KBM-7 (cell line): ENCODE measurements around the gene FAF1.
"Not testable (repeated sequence)": the region's sequence is repeated elsewhere in the genome, so short reads cannot be mapped to it uniquely, and the experiment has no call there.

Source experiments
- DNase-seq: peaks from one replicate; pipeline ENCODE4 v3.0.0-alpha.2; 2015
- in situ Hi-C: fragments of 300-500 bp; cut with MboI; formaldehyde crosslinking; loops from 2 replicates; pipeline ENCODE4 v1.14.3; 2020; ENCODE audit warnings: low sequenced_read_pairs, low pct_unique_long_range_greater_than_20kb, mixed read lengths

FAF1 gene

GRCh38 chr1:50827546-50827945 is 132.5 kb downstream of the FAF1 start:
- DNase-seq: no peak
- in situ Hi-C loops: no loop called here

GRCh38 chr1:50826792-50827191 is 133.3 kb downstream of the FAF1 start:
- in situ Hi-C loops, DNase-seq: not testable (repeated sequence)

- in situ Hi-C loops: no loop called here
- DNase-seq: no peak
Observed at GRCh38 chr1:50822035-50822776, 137.9 kb downstream of the FAF1 start.

GRCh38 chr1:50820545-50820944 is 139.5 kb downstream of the FAF1 start:
- no peak for DNase-seq
- in situ Hi-C loops: no loop called here

GRCh38 chr1:50812346-50812745 is 147.7 kb downstream of the FAF1 start:
- DNase-seq: no peak
- in situ Hi-C loops: no loop called here

DNA sequence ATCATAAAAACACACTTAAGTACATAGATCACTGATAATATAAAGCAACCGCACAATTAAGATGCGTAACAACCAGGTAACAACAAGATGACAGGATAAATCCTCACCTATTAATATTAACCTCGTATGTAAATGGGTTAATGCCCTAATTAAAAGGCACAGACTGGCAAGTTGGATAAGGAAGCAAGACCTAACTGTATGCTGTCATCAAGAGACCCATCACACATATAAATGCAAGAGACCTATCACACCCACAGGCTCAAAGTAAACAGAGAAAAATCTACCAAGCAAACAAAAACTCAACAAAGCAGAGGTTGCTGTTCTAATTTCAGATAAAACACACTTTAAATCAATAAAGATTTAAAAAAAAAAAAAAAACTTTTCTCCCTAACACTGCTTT is 151.8 kb downstream of the FAF1 start:
- in situ Hi-C loops: no loop called here
- DNase-seq: no peak

GRCh38 chr1:50796272-50796671 is 163.8 kb downstream of the FAF1 start:
- in situ Hi-C loops: no loop called here
- DNase-seq: no peak

DNA sequence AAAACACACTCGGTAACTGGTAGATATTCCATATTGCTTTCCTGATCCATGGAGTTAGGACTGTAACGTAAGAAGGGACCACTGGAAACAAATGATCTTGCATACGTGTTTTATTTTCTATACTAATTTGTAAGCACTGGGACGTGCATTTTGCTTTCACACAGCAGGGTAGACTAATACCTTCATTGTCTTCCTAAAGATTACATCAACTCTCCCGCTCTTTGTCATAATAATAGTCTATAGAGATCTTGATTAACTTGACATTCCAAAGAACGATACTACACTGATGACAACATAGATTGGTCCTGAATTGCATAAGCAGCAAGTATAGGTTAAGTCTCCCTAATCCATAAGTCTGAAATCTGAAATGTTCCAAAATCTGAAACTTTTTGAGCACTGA is 166.5 kb downstream of the FAF1 start:
- in situ Hi-C loops: no loop called here
- DNase-seq: no peak

DNA sequence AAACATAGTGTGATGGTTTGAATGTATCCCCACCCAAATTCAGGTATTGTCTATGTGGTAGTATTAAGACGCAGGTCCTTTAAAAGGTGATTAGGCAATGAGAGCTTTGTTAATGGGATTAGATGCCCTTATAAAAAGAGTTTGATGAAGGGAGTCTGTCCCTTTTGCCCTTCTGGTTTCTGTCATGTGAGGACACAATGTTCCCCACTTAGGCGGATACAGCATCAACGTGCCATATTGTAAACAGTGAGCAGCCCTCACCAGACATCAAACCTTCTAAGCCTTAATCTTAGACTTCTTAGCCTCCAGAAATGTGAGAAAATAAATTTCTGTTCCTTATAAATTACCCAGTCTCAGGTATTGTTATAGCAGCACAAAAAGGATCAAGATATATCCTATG is 172.8 kb downstream of the FAF1 start:
- DNase-seq: no peak
- in situ Hi-C loops: no loop called here

GRCh38 chr1:50783286-50783685 is 176.8 kb downstream of the FAF1 start:
- DNase-seq: no peak
- in situ Hi-C loops: no loop called here

DNA sequence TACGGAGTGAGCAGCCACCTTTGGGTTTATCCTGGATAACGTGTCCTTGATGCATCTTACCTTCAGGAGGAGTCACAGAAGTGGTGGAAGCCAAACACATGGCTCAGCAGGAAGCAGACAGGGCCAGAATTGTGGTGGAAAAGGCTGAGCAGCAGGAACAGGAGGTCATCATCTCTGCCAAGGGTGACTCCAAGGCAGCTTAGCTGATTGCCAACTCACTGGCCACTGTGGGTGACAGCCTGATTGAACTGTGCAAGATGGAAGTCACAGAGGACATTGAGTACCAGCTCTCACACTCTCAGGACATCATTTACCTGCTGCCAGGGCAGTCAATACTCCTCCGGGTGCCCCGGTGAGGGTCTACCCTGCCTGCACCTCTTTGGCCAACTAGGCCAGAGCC is 179.3 kb downstream of the FAF1 start:
- in situ Hi-C loops: no loop called here
- no peak for DNase-seq

DNA sequence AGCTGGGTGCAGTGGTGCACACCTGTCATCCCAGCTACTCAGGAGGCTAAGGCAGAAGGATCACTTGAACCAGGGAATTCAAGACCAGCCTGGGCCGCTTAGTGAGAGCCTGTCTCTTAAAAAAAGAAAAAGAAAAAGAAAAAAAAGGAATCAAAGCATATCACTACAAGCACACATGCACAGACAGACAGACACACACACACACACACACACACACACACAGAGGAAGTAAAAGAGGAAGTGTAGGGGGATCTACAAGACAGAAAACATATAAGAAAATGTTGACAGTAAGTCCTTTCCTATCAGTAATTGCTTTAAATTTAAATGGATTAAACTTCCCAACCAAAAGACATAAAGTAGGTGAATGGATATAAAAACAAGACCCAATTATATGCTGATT is 180.3 kb downstream of the FAF1 start:
- peak; percentile 63 for DNase-seq
- in situ Hi-C loops: no loop called here

GRCh38 chr1:50775740-50776139 is 184.3 kb downstream of the FAF1 start:
- in situ Hi-C loops: no loop called here

DNA sequence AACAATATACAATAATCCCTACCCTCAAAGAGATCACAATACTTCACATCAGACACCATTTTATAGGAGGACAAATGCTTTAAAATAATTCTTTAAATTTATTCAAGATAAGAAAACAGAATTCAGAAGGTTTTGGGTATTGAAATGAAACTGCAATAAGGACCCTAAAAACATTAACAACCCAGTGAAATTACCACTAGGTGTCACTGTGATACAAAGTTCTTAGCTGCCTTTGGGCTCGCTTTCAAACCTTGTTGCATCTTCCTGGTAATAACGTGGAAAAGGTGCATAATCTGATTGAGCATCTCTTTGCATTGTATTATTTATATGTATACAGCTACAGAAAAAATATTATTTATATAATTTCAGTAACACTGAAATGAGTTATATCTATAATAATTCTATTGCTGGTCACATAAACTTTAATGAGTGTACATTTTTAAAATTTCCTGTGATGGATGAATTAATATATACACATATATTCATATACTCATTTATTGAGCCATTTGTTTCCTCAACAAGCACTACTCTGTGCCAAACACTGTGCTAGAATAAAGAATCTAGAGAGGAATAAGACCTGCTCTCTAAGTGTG is 185.2 kb downstream of the FAF1 start:
- peak; percentile 68 for DNase-seq
- in situ Hi-C loops: no loop called here

More at GRCh38 chr1:50775740-50776139, 184.3 kb downstream of the FAF1 start:
- DNase-seq: no peak

DNA sequence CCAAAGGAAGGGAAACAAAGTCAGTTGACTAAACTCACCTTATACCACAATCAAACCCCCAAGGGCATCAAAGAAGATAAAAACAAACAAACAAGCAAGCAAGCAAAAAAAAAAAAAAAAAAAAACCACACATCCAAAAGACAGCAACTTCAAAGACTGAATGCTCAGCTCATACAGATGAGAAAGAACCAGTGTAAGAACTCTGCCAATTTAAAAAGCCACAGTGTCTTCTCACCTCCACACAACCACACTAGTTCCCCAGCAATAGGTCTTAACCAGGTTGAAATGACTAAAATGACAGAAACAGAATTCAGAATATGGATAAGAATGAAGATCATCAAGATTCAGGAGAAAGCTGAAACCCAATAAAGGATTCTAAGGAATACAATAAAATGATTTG is 193.4 kb downstream of the FAF1 start:
- in situ Hi-C loops: no loop called here
- no peak for DNase-seq

GRCh38 chr1:50756543-50756942 is 203.5 kb downstream of the FAF1 start:
- in situ Hi-C loops, DNase-seq: not testable (repeated sequence)

DNA sequence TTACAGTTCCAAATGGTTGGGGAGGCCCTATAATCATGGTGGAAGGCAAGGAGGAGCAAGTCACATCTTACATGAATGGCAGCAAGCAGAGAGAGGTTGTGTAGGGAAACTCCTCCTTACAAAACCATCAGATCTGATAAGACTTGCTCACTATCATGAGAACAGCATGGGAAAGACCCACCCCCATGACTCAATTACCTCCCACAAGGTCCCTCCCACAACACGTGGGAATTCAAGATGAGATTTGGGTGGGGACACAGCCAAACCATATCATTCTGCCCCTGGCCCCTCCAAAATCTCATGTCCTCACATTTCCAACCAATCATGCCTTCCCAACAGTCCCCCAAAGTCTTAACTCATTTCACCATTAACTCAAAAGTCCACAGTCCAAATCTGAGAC is 205.3 kb downstream of the FAF1 start:
- DNase-seq, in situ Hi-C loops: not testable (repeated sequence)

DNA sequence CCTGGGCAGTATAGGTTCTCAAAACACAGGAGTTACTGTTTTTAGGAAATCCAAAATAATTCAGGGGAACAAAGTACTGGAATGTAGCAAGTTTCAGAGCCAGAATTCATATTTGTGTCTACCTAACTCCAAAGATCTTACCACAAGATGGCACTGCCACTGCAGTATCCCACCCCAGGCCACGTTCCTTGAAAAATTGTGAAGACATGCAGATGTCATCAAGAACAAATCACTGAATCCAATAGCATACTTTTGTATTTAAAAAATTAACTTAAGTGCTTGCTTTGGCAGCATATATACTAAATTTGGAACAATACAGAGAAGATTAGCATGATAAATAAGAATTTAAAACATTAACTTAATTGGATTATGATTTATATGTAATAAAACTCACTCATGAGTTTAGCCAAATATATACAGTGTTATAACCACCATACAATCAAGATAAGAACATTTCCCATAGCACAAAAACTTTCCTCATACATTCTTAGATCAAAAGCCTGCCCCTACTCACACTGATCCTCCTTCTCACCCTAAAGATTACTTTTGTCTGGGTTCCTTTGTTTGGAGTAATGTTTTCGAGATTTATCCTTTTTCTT is 209.9 kb downstream of the FAF1 start:
- DNase-seq: peak; percentile 34
- in situ Hi-C loops: no loop called here

GRCh38 chr1:50747394-50747793 is 212.7 kb downstream of the FAF1 start:
- in situ Hi-C loops: no loop called here
- DNase-seq: no peak

DNA sequence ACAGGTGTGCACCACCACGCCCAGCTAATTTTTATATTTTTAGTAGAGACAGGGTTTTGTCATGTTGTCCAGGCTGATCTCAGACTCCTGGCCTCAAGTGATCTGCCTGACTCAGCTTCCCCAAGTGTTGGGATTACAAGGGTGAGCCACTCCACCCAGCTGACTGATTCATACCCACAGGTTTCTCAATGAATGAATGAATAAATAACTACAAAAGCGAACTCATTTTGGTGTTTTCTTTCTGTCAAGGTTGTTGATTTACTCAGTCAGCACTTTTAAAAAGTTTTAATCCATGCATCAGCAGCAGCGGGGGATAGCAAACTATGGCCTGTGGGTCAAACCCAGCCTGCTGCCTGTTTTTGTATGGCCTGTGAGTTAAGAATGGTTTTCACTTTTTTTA is 217.5 kb downstream of the FAF1 start:
- in situ Hi-C loops: no loop called here
- no peak for DNase-seq

- in situ Hi-C loops: no loop called here
- no peak for DNase-seq
Observed at GRCh38 chr1:50739125-50739524, 220.9 kb downstream of the FAF1 start.
